Measurements from ENCODE around the gene REXO1. TPM values are rescaled to one million over a fixed set of nuclear protein-coding genes. Genes with fewer than 3 reads are reported as not detected.

Gene REXO1
- polyA plus RNA-seq, 1 experiment: 5.4 TPM

- H3K27ac ChIP-seq (ENCODE audit: low read depth, low read length): no peak overlapping the region
- H3K9me3 ChIP-seq (ENCODE audit: control insufficient read depth, insufficient read depth, low read length): peaks cover 7% of the 10 kb centered on the region
- H3K4me3 ChIP-seq (ENCODE audit: low read depth, low read length): no peak overlapping the region
- peaks cover 15% of the 10 kb centered on the region for H3K27me3 ChIP-seq (ENCODE audit: control insufficient read depth, insufficient read depth, low read length)
- ChIA-PET POLR2A (no interaction called here), CTCF (interaction anchor here (0.9 kb wide), 1 partner anchor 8 kb away, joined by 3 read pairs; no protein-coding TSS in a partner anchor)
- no peak for DNase-seq (ENCODE audit: low read depth, low spot score)
- TF ChIP-seq, protein P1, sequence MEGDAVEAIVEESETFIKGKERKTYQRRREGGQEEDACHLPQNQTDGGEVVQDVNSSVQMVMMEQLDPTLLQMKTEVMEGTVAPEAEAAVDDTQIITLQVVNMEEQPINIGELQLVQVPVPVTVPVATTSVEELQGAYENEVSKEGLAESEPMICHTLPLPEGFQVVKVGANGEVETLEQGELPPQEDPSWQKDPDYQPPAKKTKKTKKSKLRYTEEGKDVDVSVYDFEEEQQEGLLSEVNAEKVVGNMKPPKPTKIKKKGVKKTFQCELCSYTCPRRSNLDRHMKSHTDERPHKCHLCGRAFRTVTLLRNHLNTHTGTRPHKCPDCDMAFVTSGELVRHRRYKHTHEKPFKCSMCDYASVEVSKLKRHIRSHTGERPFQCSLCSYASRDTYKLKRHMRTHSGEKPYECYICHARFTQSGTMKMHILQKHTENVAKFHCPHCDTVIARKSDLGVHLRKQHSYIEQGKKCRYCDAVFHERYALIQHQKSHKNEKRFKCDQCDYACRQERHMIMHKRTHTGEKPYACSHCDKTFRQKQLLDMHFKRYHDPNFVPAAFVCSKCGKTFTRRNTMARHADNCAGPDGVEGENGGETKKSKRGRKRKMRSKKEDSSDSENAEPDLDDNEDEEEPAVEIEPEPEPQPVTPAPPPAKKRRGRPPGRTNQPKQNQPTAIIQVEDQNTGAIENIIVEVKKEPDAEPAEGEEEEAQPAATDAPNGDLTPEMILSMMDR (IDR thresholded peaks at IDR 0.05; ENCODE audit: low read depth, low read length): no peak
These were observed 58.8 kb downstream of the REXO1 start for GRCh38 chr19:1789261-1790041.

DNA sequence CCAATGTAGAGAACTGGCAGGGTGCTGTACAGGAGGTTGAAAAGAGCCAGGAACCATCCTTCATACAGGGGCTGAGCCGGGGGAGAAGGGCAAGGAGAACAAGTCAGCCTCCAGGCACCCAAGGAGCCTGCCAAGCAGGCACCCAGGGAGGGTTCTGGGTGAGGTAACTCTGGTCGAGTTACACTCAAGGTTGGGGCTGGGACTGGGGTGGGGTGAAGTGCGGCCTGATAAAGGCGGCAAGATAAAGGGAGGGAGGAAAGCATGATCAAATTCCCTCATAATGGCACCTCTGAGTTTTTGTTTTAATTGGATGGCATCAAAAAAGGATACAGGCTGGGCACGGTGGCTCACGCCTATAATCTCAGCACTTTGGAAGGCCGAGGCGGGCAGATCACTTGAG, 61.2 kb downstream of the REXO1 start:
- CTCF ChIA-PET: no interaction called here
- POLR2A ChIA-PET: no interaction called here

DNA sequence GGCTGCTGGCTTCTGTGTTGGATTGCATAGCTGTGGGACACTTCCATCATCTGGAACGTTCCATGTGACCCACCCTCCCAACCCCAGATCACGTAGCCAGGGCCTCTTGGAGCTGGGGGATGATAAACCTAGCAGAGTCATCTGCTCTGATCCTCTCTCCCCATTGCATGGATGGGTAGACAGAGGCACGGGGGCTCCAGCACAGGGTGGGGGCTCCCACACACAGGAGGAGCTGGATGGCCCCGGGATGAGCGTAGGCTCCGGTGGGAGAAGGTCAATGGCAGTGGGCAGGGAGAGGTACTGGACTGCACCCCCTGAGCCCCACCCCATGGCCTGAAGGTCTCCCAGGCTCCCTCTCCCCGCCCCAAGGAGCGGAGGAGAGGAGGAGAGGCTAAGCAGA, 61.6 kb downstream of the REXO1 start:
- Histone ChIP-seq H3K9me3 (ENCODE audit: control insufficient read depth, insufficient read depth, low read length) (peaks cover 26% of the 10 kb centered on the region), H3K27me3 (ENCODE audit: control insufficient read depth, insufficient read depth, low read length) (peaks cover 26% of the 10 kb centered on the region), H3K27ac (ENCODE audit: low read depth, low read length) (no peak overlapping the region), H3K4me3 (ENCODE audit: low read depth, low read length) (no peak overlapping the region)
- DNase-seq (ENCODE audit: low read depth, low spot score): no peak
- ChIA-PET POLR2A (no interaction called here), CTCF (no interaction called here)
- TF ChIP-seq, protein P1 (IDR thresholded peaks at IDR 0.05; ENCODE audit: low read depth, low read length): no peak

More for the DNA sequence above, 61.2 kb downstream of the REXO1 start:
- Histone ChIP-seq H3K27ac (ENCODE audit: low read depth, low read length) (no peak overlapping the region), H3K9me3 (ENCODE audit: control insufficient read depth, insufficient read depth, low read length) (peaks cover 22% of the 10 kb centered on the region), H3K27me3 (ENCODE audit: control insufficient read depth, insufficient read depth, low read length) (peaks cover 21% of the 10 kb centered on the region), H3K4me3 (ENCODE audit: low read depth, low read length) (no peak overlapping the region)
- DNase-seq (ENCODE audit: low read depth, low spot score): no peak
- TF ChIP-seq, protein P1 (IDR thresholded peaks at IDR 0.05; ENCODE audit: low read depth, low read length): no peak

DNA sequence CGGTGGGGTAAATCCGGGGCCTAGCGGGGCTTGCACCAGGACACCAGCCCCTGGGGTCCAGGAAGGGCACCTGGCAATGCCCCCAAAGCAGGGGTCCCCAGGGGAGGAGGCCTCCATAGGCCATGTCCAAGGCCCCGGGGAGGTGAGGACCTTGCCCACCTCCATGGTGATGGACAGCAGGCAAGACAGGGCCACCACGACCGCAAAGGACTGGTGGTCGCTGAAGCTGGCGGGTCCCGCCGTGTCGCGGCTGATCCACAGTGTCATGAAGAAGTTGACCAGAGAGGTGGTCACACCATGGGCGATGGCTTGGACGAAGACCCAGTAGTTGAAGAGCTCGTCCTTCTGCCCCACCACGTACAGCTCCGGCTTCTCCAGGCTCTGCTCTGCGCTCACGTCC, 63.0 kb downstream of the REXO1 start:
- no peak for DNase-seq (ENCODE audit: low read depth, low spot score)
- CTCF ChIA-PET: interaction anchor here (1.2 kb wide), 1 partner anchor 10 kb away, joined by 4 read pairs; no protein-coding TSS in a partner anchor
- POLR2A ChIA-PET: no interaction called here

GRCh38 chr19:1783874-1784273, 64.4 kb downstream of the REXO1 start:
- TF ChIP-seq, protein P1 (IDR thresholded peaks at IDR 0.05; ENCODE audit: low read depth, low read length): no peak
- CTCF ChIA-PET: no interaction called here
- POLR2A ChIA-PET: interaction anchor here (0.6 kb wide), 1 partner anchor 9 kb away, joined by 7 read pairs; no protein-coding TSS in a partner anchor
- H3K4me3 ChIP-seq (ENCODE audit: low read depth, low read length): no peak overlapping the region
- H3K9me3 ChIP-seq (ENCODE audit: control insufficient read depth, insufficient read depth, low read length): peaks cover 28% of the 10 kb centered on the region
- peaks cover 36% of the 10 kb centered on the region for H3K27me3 ChIP-seq (ENCODE audit: control insufficient read depth, insufficient read depth, low read length)
- no peak overlapping the region for H3K27ac ChIP-seq (ENCODE audit: low read depth, low read length)
- DNase-seq (ENCODE audit: low read depth, low spot score): no peak

More for the DNA sequence above, 63.0 kb downstream of the REXO1 start:
- peaks cover 28% of the 10 kb centered on the region for H3K9me3 ChIP-seq (ENCODE audit: control insufficient read depth, insufficient read depth, low read length)
- H3K27ac ChIP-seq (ENCODE audit: low read depth, low read length): no peak overlapping the region
- TF ChIP-seq, protein P1 (IDR thresholded peaks at IDR 0.05; ENCODE audit: low read depth, low read length): no peak
- peaks cover 26% of the 10 kb centered on the region for H3K27me3 ChIP-seq (ENCODE audit: control insufficient read depth, insufficient read depth, low read length)
- no peak overlapping the region for H3K4me3 ChIP-seq (ENCODE audit: low read depth, low read length)
